Measurements from ENCODE around the gene GPR142. TPM values are rescaled to one million over a fixed set of nuclear protein-coding genes. Genes with fewer than 3 reads are reported as not detected.

Gene GPR142
- total and polyA plus RNA-seq, 2 of the 8 experiments (the other 6 are each of a cell fraction or from before 2014, with no cell fraction given): 0.05 TPM; not detected in 1

GRCh38 chr17:74410001-74410443 is 42.7 kb downstream of the GPR142 start:
- Histone ChIP-seq H2AFZ (ENCODE audit: low read length) (0 out of 2 replicates have a peak overlapping the region, but pooled peaks have one; percentile 17), H3K27me3 (replicated peaks in 1 of 4; ENCODE audit: control insufficient read depth in 3 of 4, extremely low read depth in 1 of 4, insufficient read depth in 3 of 4, low read length in 3 of 4) (no peaks in the 10 kb centered on the region), H3K4me3 (ENCODE audit: extremely low read depth in 1 of 4, insufficient read depth in 2 of 4, low read depth in 3 of 4, low read length in 4 of 4) (no peak overlapping the region), H2BK15ac (ENCODE audit: low read length) (0 out of 2 replicates have a peak overlapping the region, but pooled peaks have one; percentile 72), H2BK20ac (ENCODE audit: low read length) (peak overlapping the region; percentile 62; the same call in 1 of the 2 replicates), H3K4me1 (replicated peaks in 1 of 4; ENCODE audit: control insufficient read depth in 3 of 4, insufficient read depth in 4 of 4, low read length in 3 of 4) (peaks cover 0 to 7% (median under 1%) of the 10 kb centered on the region in 4 experiments; a peak in 3 of 7 replicates), H3K18ac (ENCODE audit: extremely low read depth, low read length) (no peak overlapping the region), H3K23me2 (ENCODE audit: low read depth, low read length) (no peaks in the 10 kb centered on the region), H3K9ac (replicated peaks in 1 of 4; ENCODE audit: extremely low read depth in 1 of 4, low read depth in 3 of 4, low read length in 3 of 4) (no peak overlapping the region), H2BK12ac (ENCODE audit: low read depth, low read length) (peak overlapping the region; percentile 22; the same call in 1 of the 2 replicates), H2BK120ac (replicated peaks; ENCODE audit: low read depth, low read length) (no peak overlapping the region), H4K8ac (ENCODE audit: extremely low read depth, insufficient read depth, low read length) (no peak overlapping the region), H3K23ac (ENCODE audit: insufficient read length) (no peak overlapping the region), H3K56ac (replicated peaks; ENCODE audit: insufficient read length, low read depth, low read length) (no peak overlapping the region), H4K5ac (ENCODE audit: insufficient read length, low read depth, low read length) (no peak overlapping the region), H3K36me3 (ENCODE audit: control insufficient read depth in 2 of 4, insufficient read depth in 4 of 4, low read length in 3 of 4) (0 out of 8 replicates have a peak, but pooled peaks cover 0 to 2% (median 0%) of the 10 kb centered on the region in 4 experiments), H3K79me1 (ENCODE audit: low read depth, low read length) (no peaks in the 10 kb centered on the region), H3K14ac (ENCODE audit: insufficient read length) (no peak overlapping the region), H4K20me1 (replicated peaks in 1 of 2; ENCODE audit: control insufficient read depth in 1 of 2, insufficient read depth in 2 of 2, low read length in 2 of 2) (no peaks in the 10 kb centered on the region), H2BK5ac (ENCODE audit: low read depth, low read length) (no peak overlapping the region), H3K4ac (replicated peaks; ENCODE audit: insufficient read length, low read depth, low read length) (no peak overlapping the region), H2AK5ac (ENCODE audit: low read depth, low read length) (0 out of 2 replicates have a peak overlapping the region, but pooled peaks have one; percentile 6), H3K4me2 (ENCODE audit: insufficient read depth in 1 of 2, low read depth in 2 of 2, low read length in 2 of 2) (no peak overlapping the region; a peak in 1 of 4 replicates), H3K79me2 (ENCODE audit: control insufficient read depth in 1 of 2, insufficient read depth in 2 of 2, low read length in 2 of 2) (no peaks in the 10 kb centered on the region), H3K9me3 (ENCODE audit: insufficient read depth in 2 of 2, low read depth in 1 of 2, low read length in 1 of 2) (0 out of 4 replicates have a peak, but pooled peaks cover 0 to 2% of the 10 kb centered on the region in 2 experiments), H4K91ac (replicated peaks; ENCODE audit: insufficient read length, low read length) (no peak overlapping the region), H3K27ac (ENCODE audit: low read depth, low read length) (no peak overlapping the region)
- DNase-seq (ENCODE audit: low read depth in 1 of 2, low spot score in 2 of 2): no peak
- ChIA-PET POLR2A (ENCODE audit: partially characterized antibody) (interaction anchor here (0.8 to 1.9 kb wide), 3 partner anchors 20 to 52 kb away, joined by 3 to 4 read pairs (median 3); no protein-coding TSS in a partner anchor), CTCF (ENCODE audit: partially characterized antibody) (interaction anchor here (0.8 to 3.2 kb wide), 8 partner anchors 16 to 123 kb away, joined by 3 to 10 read pairs (median 6); no protein-coding TSS in a partner anchor)
- 54% methylated on average over 4 of the region's 4 CpGs; no CpG with 5 or more reads in 1 of the 2 experiments for WGBS, 2 experiments (ENCODE audit: extremely low coverage in 1 of 2, insufficient coverage in 1 of 2, insufficient read length in 1 of 2, insufficient replicate concordance in 2 of 2, low coverage in 1 of 2, low lambda C conversion rate in 2 of 2, missing lambda C conversion rate in 1 of 2)
- FAIRE-seq: no peak
- TF ChIP-seq SP1 (IDR thresholded peaks at IDR 0.05; ENCODE audit: low read depth, low read length) (no peak), YY1 (IDR thresholded peaks at IDR 0.05; ENCODE audit: low read depth, low read length) (peak; percentile 49; the same call in 1 of the 2 replicates)

Data from H1 (cell line).